Testis (tissue), 3 donors: ENCODE results near the gene ABCC9. TPM values are rescaled to one million over a fixed set of nuclear protein-coding genes. Genes with fewer than 3 reads are reported as not detected.
"Not testable (repeated sequence)": the region's sequence is repeated elsewhere in the genome, so short reads cannot be mapped to it uniquely, and the experiment has no call there.

ENCODE experiments used
- DNase-seq: peaks from one replicate; pipeline ENCODE4 v3.0.0-alpha.2; 2019
- H3K27ac ChIP-seq, 2 donors: fragments of 200-600 bp; sonication (generic); one replicate each; pipeline ENCODE4 v1.5.1; 2019
- H3K27me3 ChIP-seq: fragments of 200-600 bp; sonication (generic); one replicate; pipeline ENCODE4 v1.5.1; 2019
- H3K36me3 ChIP-seq: fragments of 200-600 bp; sonication (generic); one replicate; pipeline ENCODE4 v1.5.1; 2017; ENCODE audit warnings: low read depth; ENCODE audit errors: missing control alignments
- H3K4me1 ChIP-seq: fragments of 200-600 bp; sonication (generic); one replicate; pipeline ENCODE4 v1.5.1; 2019
- H3K4me3 ChIP-seq, 2 donors: fragments of 200-600 bp; sonication (generic); one replicate each; pipeline ENCODE4 v1.5.1; 2017 to 2019
- H3K9me3 ChIP-seq: fragments of 200-600 bp; sonication (generic); one replicate; pipeline ENCODE4 v1.5.1; 2017
- POLR2A ChIP-seq: fragments of 450-650 bp; IDR thresholded peaks from one replicate; pipeline ENCODE4 v1.6.1; 2017; ENCODE audit warnings: antibody characterized with exemption, mild to moderate bottlenecking, moderate library complexity
- WGBS, 2 donors: methylation state at CpG; one replicate each; pipeline ENCODE4 v1.1.5; 2018; 5-methylcytosine and 5-hydroxymethylcytosine counted together
- intact Hi-C: fragments of 100-400 bp; cut with DNase I; formaldehyde crosslinking; loops from one replicate; pipeline ENCODE4 v1.15.1; 2023; ENCODE audit warnings: low total_unique reads
- polyA plus RNA-seq: library from polyadenylated mRNA; stranded (reverse); fragments of 350-450 nt; fragmentation: Illumina TruSeq; extraction: RNeasy Lipid Tissue Mini Kit (QIAGEN cat#74804); gene quantifications from one replicate; pipeline ENCODE4 v1.2.3, GENCODE V29; 2014; ENCODE audit warnings: low read depth, low replicate concordance; ENCODE audit not compliant: insufficient read depth
- total RNA-seq, 2 donors: library from RNA; depleted of rRNA; stranded (reverse); fragments of >200 nt; gene quantifications; one replicate each; pipeline ENCODE4 v1.2.3, GENCODE V29; 2016
- TF ChIP-seq, protein P1 (sequence below), 3 experiments: fragments of 450-650 bp in 2 of 3; fragments of 200-600 bp in 1 of 3; sonication (generic) in 1 of 3; IDR thresholded peaks; one replicate each; pipeline ENCODE4 v1.5.1; 2016 to 2019; ENCODE audit warnings: antibody characterized with exemption in 3 of 3, mild to moderate bottlenecking in 2 of 3, moderate library complexity in 1 of 3

ABCC9 gene
- total and polyA plus RNA-seq, 3 donors from 2014 or later, result 2.1 to 2.7 (median 2.3) TPM

DNA sequence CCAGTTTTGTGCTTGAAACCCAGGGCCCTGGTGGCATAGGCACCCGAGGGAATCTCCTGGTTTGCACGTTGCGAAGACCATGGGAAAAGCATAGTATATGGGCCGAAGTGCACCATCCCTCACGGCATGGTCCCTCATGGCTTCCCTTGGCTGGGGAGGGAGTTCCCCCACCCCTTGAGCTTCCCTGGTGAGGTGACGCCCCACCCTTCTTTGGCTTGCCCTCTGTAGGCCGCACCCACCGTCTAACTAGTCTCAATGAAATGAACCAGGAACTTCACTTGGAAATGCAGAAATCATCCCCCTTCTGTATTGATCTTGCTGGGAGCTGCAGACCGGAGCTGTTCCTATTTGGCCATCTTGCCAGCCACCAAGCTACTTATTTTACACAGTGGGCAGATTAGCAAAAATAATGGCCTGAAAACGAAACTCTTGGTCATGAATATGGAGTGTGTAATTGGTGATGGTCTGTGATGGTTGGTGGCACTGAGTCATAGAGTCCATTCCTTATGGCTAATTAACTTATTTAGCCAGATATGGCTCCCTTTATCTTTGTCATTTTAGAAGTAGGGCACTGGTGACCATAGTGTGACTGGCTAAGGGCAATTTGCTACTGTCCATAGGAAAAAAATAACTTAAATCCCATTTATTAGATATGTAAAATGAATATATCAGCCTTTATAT is 145.4 kb downstream of the ABCC9 start:
- DNase-seq, result no peak
- Histone ChIP-seq H3K27ac (no peak overlapping the region), H3K4me1 (no peaks in the 10 kb centered on the region), H3K36me3 (no peaks in the 10 kb centered on the region), H3K27me3 (no peaks in the 10 kb centered on the region), H3K9me3 (no peaks in the 10 kb centered on the region), H3K4me3 (no peak overlapping the region)
- intact Hi-C loops, result no loop called here
- WGBS, 2 donors, result 97 to 98% methylated on average over 10 of the region's 10 CpGs
- TF ChIP-seq, protein P1, sequence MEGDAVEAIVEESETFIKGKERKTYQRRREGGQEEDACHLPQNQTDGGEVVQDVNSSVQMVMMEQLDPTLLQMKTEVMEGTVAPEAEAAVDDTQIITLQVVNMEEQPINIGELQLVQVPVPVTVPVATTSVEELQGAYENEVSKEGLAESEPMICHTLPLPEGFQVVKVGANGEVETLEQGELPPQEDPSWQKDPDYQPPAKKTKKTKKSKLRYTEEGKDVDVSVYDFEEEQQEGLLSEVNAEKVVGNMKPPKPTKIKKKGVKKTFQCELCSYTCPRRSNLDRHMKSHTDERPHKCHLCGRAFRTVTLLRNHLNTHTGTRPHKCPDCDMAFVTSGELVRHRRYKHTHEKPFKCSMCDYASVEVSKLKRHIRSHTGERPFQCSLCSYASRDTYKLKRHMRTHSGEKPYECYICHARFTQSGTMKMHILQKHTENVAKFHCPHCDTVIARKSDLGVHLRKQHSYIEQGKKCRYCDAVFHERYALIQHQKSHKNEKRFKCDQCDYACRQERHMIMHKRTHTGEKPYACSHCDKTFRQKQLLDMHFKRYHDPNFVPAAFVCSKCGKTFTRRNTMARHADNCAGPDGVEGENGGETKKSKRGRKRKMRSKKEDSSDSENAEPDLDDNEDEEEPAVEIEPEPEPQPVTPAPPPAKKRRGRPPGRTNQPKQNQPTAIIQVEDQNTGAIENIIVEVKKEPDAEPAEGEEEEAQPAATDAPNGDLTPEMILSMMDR (IDR thresholded peaks at IDR 0.05), result no peak
- no peak for TF ChIP-seq POLR2A

DNA sequence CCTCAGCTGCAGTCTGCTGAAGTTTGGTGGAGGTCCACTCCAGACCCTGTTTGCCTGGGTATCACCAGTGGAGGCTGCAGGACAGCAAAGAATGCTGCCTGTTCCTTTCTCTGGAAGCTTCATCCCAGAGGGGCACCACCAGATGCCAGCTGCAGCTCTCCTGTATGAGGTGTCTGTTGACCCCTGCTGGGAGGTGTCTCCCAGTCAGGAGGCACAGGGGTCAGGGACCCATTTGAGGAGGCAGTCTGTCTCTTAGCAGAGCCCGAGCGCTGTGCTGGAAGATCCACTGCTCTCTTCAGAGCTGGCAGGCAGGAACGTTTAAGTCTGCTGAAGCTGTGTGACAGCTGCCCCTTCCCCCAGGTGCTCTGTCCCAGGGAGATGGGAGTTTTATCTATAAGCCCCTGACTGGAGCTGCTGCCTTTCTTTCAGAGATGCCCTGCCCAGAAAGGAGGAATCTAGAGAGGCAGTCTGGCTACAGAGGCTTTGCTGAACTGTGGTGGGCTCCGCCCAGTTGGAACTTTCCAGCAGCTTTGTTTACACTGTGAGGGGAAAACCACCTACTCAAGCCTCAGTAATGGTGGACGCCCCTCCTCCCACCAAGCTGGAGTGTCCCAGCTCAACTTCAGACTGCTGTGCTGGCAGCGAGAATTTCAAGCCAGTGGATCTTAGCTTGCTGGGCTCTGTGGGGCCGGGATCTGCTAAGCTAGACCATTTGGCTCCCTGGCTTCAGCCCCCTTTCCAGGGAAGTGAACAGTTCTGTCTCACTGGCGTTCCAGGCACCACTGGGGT is 146.2 kb downstream of the ABCC9 start:
- DNase-seq, H3K36me3 ChIP-seq, H3K27ac ChIP-seq, H3K4me3 ChIP-seq, intact Hi-C loops, H3K27me3 ChIP-seq, H3K9me3 ChIP-seq, H3K4me1 ChIP-seq: not testable (repeated sequence)
- WGBS, 2 donors, result 90 to 91% methylated on average over 4 to 8 of the region's 8 CpGs

DNA sequence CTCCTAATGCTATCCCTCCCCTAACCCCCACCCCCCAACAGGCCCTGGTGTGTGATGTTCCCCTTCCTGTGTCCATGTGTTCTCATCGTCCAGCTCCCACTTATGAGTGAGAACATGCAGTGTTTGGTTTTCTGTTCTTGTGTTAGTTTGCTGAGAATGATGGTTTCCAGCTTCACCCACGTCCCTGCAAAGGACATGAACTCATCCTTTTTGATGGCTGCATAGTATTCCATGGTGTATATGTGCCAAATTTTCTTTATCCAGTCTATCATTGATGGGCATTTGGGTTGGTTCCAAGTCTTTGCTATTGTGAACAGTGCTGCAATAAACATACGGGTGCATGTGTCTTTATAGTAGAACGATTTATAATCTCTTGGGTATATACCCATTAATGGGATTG is 151.5 kb downstream of the ABCC9 start:
- H3K9me3 ChIP-seq, H3K4me1 ChIP-seq, H3K27ac ChIP-seq, intact Hi-C loops, H3K4me3 ChIP-seq, H3K27me3 ChIP-seq, DNase-seq, H3K36me3 ChIP-seq: not testable (repeated sequence)
- 84 to 93% methylated on average over 4 of the region's 4 CpGs for WGBS, 2 donors

DNA sequence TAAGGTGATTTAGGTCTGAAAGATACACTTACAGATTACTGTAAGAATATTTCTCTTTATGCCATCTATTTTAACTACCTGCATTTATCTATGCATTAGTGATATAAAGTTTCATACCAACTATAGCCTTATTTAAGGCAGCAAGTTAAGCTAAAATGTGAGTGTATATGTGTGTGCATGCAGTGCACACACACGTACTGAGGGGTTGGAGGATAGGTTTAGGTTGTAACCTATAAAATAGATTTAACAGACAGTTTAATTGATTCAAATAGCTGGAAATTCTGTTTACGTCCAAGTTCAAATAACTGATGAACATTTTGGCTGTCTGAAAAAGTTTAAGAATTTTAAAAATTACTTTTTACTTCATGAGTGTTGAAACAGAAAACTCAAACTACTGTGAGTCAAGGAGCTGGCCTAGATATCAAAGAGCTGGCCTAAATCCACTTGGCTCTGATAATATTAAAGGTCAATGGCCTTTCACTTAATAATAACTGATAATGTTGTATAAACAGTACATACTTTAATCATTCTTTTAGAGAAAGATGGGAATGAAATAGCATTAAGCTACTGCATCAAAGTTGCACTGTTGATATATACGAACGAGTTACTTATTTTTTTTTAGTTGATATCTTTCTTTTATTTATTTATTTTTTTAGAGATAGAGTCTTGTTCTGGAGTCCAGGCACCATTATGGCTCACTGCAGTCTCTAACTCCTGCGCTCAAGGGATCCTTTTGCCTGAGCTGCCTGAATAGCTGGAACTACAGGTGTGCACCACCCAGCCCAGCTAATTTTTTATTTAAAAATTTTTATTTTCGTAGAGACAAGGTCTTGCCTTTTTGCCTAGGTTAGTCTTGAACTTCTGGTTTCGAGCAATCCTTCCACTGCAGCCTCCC is 152.9 kb downstream of the ABCC9 start:
- no peak for TF ChIP-seq POLR2A
- TF ChIP-seq, protein P1 (IDR thresholded peaks at IDR 0.05), result no peak
- intact Hi-C loops, result no loop called here
- Histone ChIP-seq H3K36me3 (no peaks in the 10 kb centered on the region), H3K4me1 (no peaks in the 10 kb centered on the region), H3K4me3 (no peak overlapping the region), H3K27ac (no peak overlapping the region), H3K9me3 (no peaks in the 10 kb centered on the region), H3K27me3 (no peaks in the 10 kb centered on the region)
- 72 to 73% methylated on average over 7 of the region's 7 CpGs for WGBS, 2 donors
- DNase-seq, result no peak

DNA sequence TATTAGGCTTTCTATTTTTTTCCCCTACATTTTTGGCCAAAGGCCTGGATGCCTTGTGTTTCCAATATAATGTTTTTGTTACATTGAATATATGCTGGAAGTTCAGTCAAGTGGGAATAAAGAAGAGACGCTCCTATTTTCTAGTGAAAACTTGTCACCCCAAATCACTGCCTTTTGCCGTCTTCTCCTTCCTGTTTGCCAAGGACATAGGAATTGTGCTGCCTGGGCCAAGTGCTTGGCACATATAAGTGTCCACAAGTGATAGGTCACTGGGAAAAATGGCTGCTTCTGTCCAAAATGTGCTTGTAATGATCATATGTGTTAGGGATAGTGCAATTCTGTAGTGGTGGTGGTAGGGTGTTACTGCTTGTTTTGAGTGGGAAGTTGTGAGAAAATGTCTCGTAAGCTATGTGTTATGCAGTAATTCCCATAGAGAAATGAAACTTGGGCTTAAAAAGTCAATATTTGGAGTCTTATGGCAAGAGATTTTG is 155.1 kb downstream of the ABCC9 start:
- intact Hi-C loops, result no loop called here
- no peak overlapping the region for H3K27ac ChIP-seq
- no peak for TF ChIP-seq POLR2A
- TF ChIP-seq, protein P1 (IDR thresholded peaks at IDR 0.05), result no peak
- H3K36me3 ChIP-seq, result no peaks in the 10 kb centered on the region
- H3K4me3 ChIP-seq, result no peak overlapping the region
- H3K4me1 ChIP-seq, result no peaks in the 10 kb centered on the region
- H3K27me3 ChIP-seq, result no peaks in the 10 kb centered on the region
- no peaks in the 10 kb centered on the region for H3K9me3 ChIP-seq
- 70 to 77% methylated on average over 3 of the region's 3 CpGs for WGBS, 2 donors
- DNase-seq, result no peak

DNA sequence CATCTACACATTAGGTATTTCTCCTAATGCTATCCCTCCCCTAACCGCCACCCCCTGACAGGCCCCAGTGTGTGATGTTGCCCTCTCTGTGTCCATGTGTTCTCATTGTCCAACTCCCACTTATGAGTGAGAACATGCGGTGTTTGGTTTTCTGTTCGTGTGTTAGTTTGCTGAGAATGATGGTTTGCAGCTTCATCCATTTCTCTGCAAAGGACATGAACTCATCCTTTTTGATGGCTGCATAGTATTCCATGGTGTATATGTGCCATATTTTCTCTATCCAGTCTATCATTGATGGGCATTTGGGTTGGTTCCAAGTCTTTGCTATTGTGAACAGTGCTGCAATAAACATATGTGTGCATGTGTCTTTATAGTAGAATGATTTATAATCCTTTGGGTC is 158.5 kb downstream of the ABCC9 start:
- H3K27ac ChIP-seq, H3K27me3 ChIP-seq, DNase-seq, H3K9me3 ChIP-seq, H3K4me3 ChIP-seq, intact Hi-C loops, H3K4me1 ChIP-seq, H3K36me3 ChIP-seq: not testable (repeated sequence)
- WGBS, 2 donors, result 88 to 97% methylated on average over 3 of the region's 3 CpGs
